SK-N-SH (cell line): ENCODE data around the gene UMODL1. TPM values are rescaled to one million over a fixed set of nuclear protein-coding genes. Genes with fewer than 3 reads are reported as not detected.
A peak's percentile ranks its signal among the peaks of the same experiment; 100 is the strongest.

Experiments used
- CTCF ChIA-PET: fragments of 300-600, 350-600 bp; formaldehyde crosslinking; extraction: SDS; loops from one replicate; lab custom pipeline; 2021; lab: Yijun Ruan, JAX
- POLR2A ChIA-PET: fragments of 350-600 bp; sonication (Branson Sonifier 250); formaldehyde crosslinking; extraction: SDS; loops from one replicate; lab custom pipeline; 2020; ENCODE audit warnings: antibody characterized with exemption, inconsistent platforms; lab: Yijun Ruan, JAX
- DNase-seq: peaks from one replicate; pipeline ENCODE4 v3.0.0; 2012
- H2AFZ ChIP-seq: fragments of 200-600 bp; sonication (generic); 2 replicates; pipeline ENCODE4 v1.8.1; 2016; ENCODE audit warnings: antibody characterized with exemption, mild to moderate bottlenecking, low read depth
- H3F3A ChIP-seq: fragments of 200-600 bp; sonication (generic); replicated peaks from 2 replicates; pipeline ENCODE3; 2016; ENCODE audit warnings: antibody characterized with exemption, mild to moderate bottlenecking; ENCODE audit not compliant: insufficient read depth
- H3K27ac ChIP-seq, 2 experiments: fragments of 200-500 bp in 1 of 2; fragments of 200-600 bp in 1 of 2; sonication (Bioruptor generic) in 1 of 2; sonication (generic), shearing (Covaris generic) in 1 of 2; 2 replicates each; pipeline versions ENCODE4 v1.5.1 to v1.6.1; 2014 to 2016; ENCODE audit warnings: low read depth in 2 of 2, inconsistent platforms in 1 of 2, low read length in 1 of 2, mild to moderate bottlenecking in 1 of 2, mixed read lengths in 1 of 2
- H3K27me3 ChIP-seq: fragments of 200-600 bp; sonication (generic), shearing (Covaris generic); 2 replicates; pipeline ENCODE4 v1.6.1; 2016; ENCODE audit warnings: mixed run types; ENCODE audit not compliant: insufficient read depth
- H3K36me3 ChIP-seq, 2 experiments: fragments of 200-500 bp in 1 of 2; fragments of 200-600 bp in 1 of 2; sonication (Bioruptor generic) in 1 of 2; sonication (generic) in 1 of 2; replicated peaks in 1 of 2; 2 replicates each; pipeline versions ENCODE3 to v1.5.1; 2014 to 2016; ENCODE audit warnings: low read length in 1 of 2, mild to moderate bottlenecking in 1 of 2; ENCODE audit not compliant: insufficient read depth in 2 of 2, control insufficient read depth in 1 of 2
- H3K4me1 ChIP-seq, 2 experiments: fragments of 200-500 bp in 1 of 2; fragments of 200-600 bp in 1 of 2; sonication (Bioruptor generic) in 1 of 2; sonication (generic), shearing (Covaris generic) in 1 of 2; 2 replicates each; pipeline versions ENCODE4 v1.5.1 to v1.6.1; 2014 to 2016; ENCODE audit warnings: low read depth in 1 of 2, low read length in 1 of 2, mixed run types in 1 of 2; ENCODE audit not compliant: insufficient read depth in 2 of 2, control insufficient read depth in 1 of 2
- H3K4me2 ChIP-seq: fragments of 200-600 bp; sonication (generic), shearing (Covaris generic); 2 replicates; pipeline ENCODE4 v1.6.1; 2017; ENCODE audit warnings: mixed run types
- H3K4me3 ChIP-seq, 2 experiments: fragments of 200-500 bp in 1 of 2; fragments of 200-600 bp in 1 of 2; sonication (Bioruptor generic) in 1 of 2; sonication (generic), shearing (Covaris generic) in 1 of 2; 2 replicates each; pipeline versions ENCODE4 v1.5.1 to v1.8.1; 2014 to 2016; ENCODE audit warnings: low read depth in 2 of 2, inconsistent platforms in 1 of 2, low read length in 1 of 2, mild to moderate bottlenecking in 1 of 2, mixed read lengths in 1 of 2, moderate library complexity in 1 of 2
- H3K79me2 ChIP-seq: fragments of 200-600 bp; sonication (generic); 2 replicates; pipeline ENCODE4 v1.8.1; 2017; ENCODE audit warnings: mild to moderate bottlenecking; ENCODE audit not compliant: insufficient read depth
- H3K9ac ChIP-seq: fragments of 200-600 bp; sonication (generic); 2 replicates; pipeline ENCODE4 v1.6.1; 2017; ENCODE audit warnings: mixed run types
- H3K9me2 ChIP-seq: fragments of 200-600 bp; sonication (generic); 2 replicates; pipeline ENCODE4 v1.6.1; 2017; ENCODE audit warnings: mixed run types
- H3K9me3 ChIP-seq: fragments of 200-600 bp; sonication (generic); 2 replicates; pipeline ENCODE4 v1.6.1; 2017; ENCODE audit warnings: mixed run types, mild to moderate bottlenecking, moderate library complexity
- H4K20me1 ChIP-seq: fragments of 200-600 bp; sonication (generic); 2 replicates; pipeline ENCODE4 v1.6.1; 2017; ENCODE audit warnings: mild to moderate bottlenecking, mixed run types; ENCODE audit not compliant: insufficient read depth
- CHD2 ChIP-seq: fragments of 150-350 bp; IDR thresholded peaks from 2 replicates; pipeline ENCODE4 v1.6.1; 2018; ENCODE audit warnings: low read length; ENCODE audit not compliant: partially characterized antibody
- ELF1 ChIP-seq: IDR thresholded peaks from 2 replicates; pipeline ENCODE4 v1.4.0; 2012
- FOXM1 ChIP-seq: IDR thresholded peaks from 2 replicates; pipeline ENCODE4 v1.4.0; 2012; ENCODE audit warnings: low read depth, mild to moderate bottlenecking
- GABPA ChIP-seq: IDR thresholded peaks from 2 replicates; pipeline ENCODE4 v1.4.0; 2012; ENCODE audit warnings: low read depth, mild to moderate bottlenecking
- GATA2 ChIP-seq: sonication (generic); formaldehyde crosslinking; IDR thresholded peaks from 2 replicates; pipeline ENCODE4 v1.5.0; 2020; ENCODE audit warnings: mild to moderate bottlenecking, missing genetic modification reagents
- NFIC ChIP-seq: IDR thresholded peaks from 2 replicates; pipeline ENCODE4 v1.4.0; 2012; ENCODE audit warnings: borderline replicate concordance
- NRF1 ChIP-seq: IDR thresholded peaks from 2 replicates; pipeline ENCODE4 v1.6.1; 2012; ENCODE audit warnings: low read depth, mild to moderate bottlenecking, low read length
- RCOR1 ChIP-seq: fragments of 150-350 bp; IDR thresholded peaks from 2 replicates; pipeline ENCODE4 v1.6.1; 2017; ENCODE audit warnings: antibody characterized with exemption, low read length
- REST ChIP-seq: IDR thresholded peaks from 2 replicates; pipeline ENCODE4 v1.6.1; 2012; ENCODE audit warnings: mild to moderate bottlenecking, low read depth, low read length, moderate library complexity
- SMC3 ChIP-seq: IDR thresholded peaks from 2 replicates; pipeline ENCODE4 v1.6.1; 2012; ENCODE audit warnings: low read depth, low read length, improper control_type of control experiment
- TCF12 ChIP-seq: IDR thresholded peaks from 2 replicates; pipeline ENCODE4 v1.4.0; 2012
- WGBS: methylation state at CpG from one replicate; pipeline ENCODE4 v1.1.6; 2017; ENCODE audit warnings: low lambda C conversion rate; 5-methylcytosine and 5-hydroxymethylcytosine counted together
- polyA plus RNA-seq, 3 experiments: library from polyadenylated mRNA; depleted of rRNA; stranded (reverse); fragments of >200 nt; gene quantifications; 2 replicates each; pipeline ENCODE4 v1.2.3, GENCODE V29; 2012
- TF ChIP-seq, protein P1 (sequence below): IDR thresholded peaks from 2 replicates; pipeline ENCODE4 v1.4.0; 2012; ENCODE audit warnings: low read depth, borderline replicate concordance

The UMODL1 gene
- polyA plus RNA-seq, 1 of the 3 experiments (the other 2 are of a cell fraction), result not detected

DNA sequence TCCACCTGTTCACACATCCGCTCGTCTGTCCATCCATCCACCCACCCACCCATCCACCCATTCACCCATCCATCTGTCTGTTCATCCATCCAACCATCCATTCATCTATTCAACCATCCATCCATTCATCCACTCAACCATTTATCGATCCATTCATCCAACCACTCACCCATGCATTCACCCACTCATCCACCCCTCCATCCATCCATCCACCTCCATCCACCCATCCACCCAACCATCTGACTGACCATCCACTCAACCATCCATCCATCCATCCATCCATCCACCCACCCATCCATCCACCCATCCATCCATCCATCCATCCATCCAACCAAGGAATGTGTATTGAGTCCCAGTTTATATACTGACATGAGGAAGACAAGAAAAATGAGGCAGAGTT, 73.1 kb downstream of the UMODL1 start:
- Histone ChIP-seq H3K79me2 (no peaks in the 10 kb centered on the region), H3K27me3 (no peaks in the 10 kb centered on the region), H3K9ac (no peak overlapping the region), H3K9me2 (no peaks in the 10 kb centered on the region), H3K4me2 (no peak overlapping the region), H3K9me3 (no peaks in the 10 kb centered on the region), H3K36me3 (no peaks in the 10 kb centered on the region), H3F3A (no peaks in the 10 kb centered on the region), H2AFZ (no peak overlapping the region), H3K4me1 (peaks cover 0 to 5% of the 10 kb centered on the region in 2 experiments; a peak in 1 of 4 replicates), H4K20me1 (no peaks in the 10 kb centered on the region)
- no peak for DNase-seq
- WGBS, result 56% methylated on average over 3 of the region's 3 CpGs
- POLR2A ChIA-PET, result no interaction called here
- CTCF ChIA-PET, result interaction anchor here (2.0 to 2.5 kb wide), 6 partner anchors 26 to 392 kb away, joined by 6 to 48 read pairs (median 10); partner anchors contain the start of gene ABCG1
- no peak for TF ChIP-seq TCF12
- no peak for TF ChIP-seq REST
- TF ChIP-seq, protein P1, sequence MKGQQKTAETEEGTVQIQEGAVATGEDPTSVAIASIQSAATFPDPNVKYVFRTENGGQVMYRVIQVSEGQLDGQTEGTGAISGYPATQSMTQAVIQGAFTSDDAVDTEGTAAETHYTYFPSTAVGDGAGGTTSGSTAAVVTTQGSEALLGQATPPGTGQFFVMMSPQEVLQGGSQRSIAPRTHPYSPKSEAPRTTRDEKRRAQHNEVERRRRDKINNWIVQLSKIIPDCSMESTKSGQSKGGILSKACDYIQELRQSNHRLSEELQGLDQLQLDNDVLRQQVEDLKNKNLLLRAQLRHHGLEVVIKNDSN, result no peak
- TF ChIP-seq FOXM1, result no peak
- no peak for TF ChIP-seq ELF1
- no peak for TF ChIP-seq SMC3
- TF ChIP-seq, all 33 proteins: peak for 0
- Histone ChIP-seq H3K4me3 (no peak overlapping the region), H3K27ac (no peak overlapping the region)

GRCh38 chr21:42144679-42145568, 73.8 kb downstream of the UMODL1 start:
- Histone ChIP-seq H3F3A (no peaks in the 10 kb centered on the region), H3K4me1 (peaks cover 0 to 5% of the 10 kb centered on the region in 2 experiments; a peak in 1 of 4 replicates), H3K4me3 (peak overlapping the region in 1 of 2 experiments; percentile 9; a peak in 1 of 4 replicates), H3K79me2 (no peaks in the 10 kb centered on the region), H3K4me2 (no peak overlapping the region), H3K27ac (no peak overlapping the region), H3K36me3 (no peaks in the 10 kb centered on the region), H3K9me3 (no peaks in the 10 kb centered on the region), H3K9ac (no peak overlapping the region), H4K20me1 (no peaks in the 10 kb centered on the region), H3K9me2 (no peaks in the 10 kb centered on the region), H2AFZ (no peak overlapping the region), H3K27me3 (no peaks in the 10 kb centered on the region)
- WGBS, result 33% methylated on average over 3 of the region's 4 CpGs
- CTCF ChIA-PET, result interaction anchor here (0.6 to 4.2 kb wide), 54 partner anchors 9 to 405 kb away, joined by 3 to 52 read pairs (median 6); partner anchors contain the start of gene ABCG1
- no peak for TF ChIP-seq NRF1
- TF ChIP-seq SMC3, result no peak
- no peak for TF ChIP-seq NFIC
- no peak for TF ChIP-seq CHD2
- TF ChIP-seq RCOR1, result no peak
- TF ChIP-seq ELF1, result no peak
- TF ChIP-seq GABPA, result no peak
- no peak for TF ChIP-seq TCF12
- TF ChIP-seq REST, result no peak
- no peak for TF ChIP-seq GATA2 (CRISPR knock-in tag)
- POLR2A ChIA-PET, result no interaction called here
- DNase-seq, result no peak
